Caco-2 (cell line): ENCODE data around the gene PLXNB2. TPM values are rescaled to one million over a fixed set of nuclear protein-coding genes. Genes with fewer than 3 reads are reported as not detected.

ENCODE experiments used
- BruUV-seq: library from RNA; stranded (reverse); fragments of 400-500 nt; replicated peaks from 2 replicates; lab custom pipeline; 2021; lab: Mats Ljungman, UMichigan
- CTCF ChIA-PET: fragments of 300-600 bp; sonication (Branson Sonifier 250); formaldehyde crosslinking; loops from one replicate; lab custom pipeline; 2022; ENCODE audit warnings: antibody characterized with exemption; lab: Charles Lee
- POLR2A ChIA-PET: fragments of 300-600 bp; sonication (Branson Sonifier 250); formaldehyde crosslinking; loops from one replicate; lab custom pipeline; 2022; ENCODE audit warnings: antibody characterized with exemption; lab: Charles Lee
- DNase-seq, 2 experiments: peaks; one replicate each; pipeline versions ENCODE4 v3.0.0 to v3.0.0-alpha.2; 2020 to 2022
- H3K27me3 ChIP-seq: replicated peaks from 2 replicates; pipeline ENCODE4 v1.6.0; 2011; ENCODE audit warnings: low read length; ENCODE audit not compliant: control insufficient read depth, insufficient read depth
- H3K36me3 ChIP-seq: 2 replicates; pipeline ENCODE4 v1.5.1; 2011; ENCODE audit warnings: low read length; ENCODE audit not compliant: control insufficient read depth, insufficient read depth
- H3K4me1 ChIP-seq: fragments of 250-450 bp; sonication (Bioruptor Pico); 2 replicates; pipeline ENCODE4 v1.5.1; 2020; ENCODE audit warnings: mild to moderate bottlenecking
- H3K4me3 ChIP-seq: 2 replicates; pipeline ENCODE4 v1.5.1; 2011; ENCODE audit warnings: low read depth, mild to moderate bottlenecking, control low read depth, low read length
- H3K9me3 ChIP-seq: fragments of 250-450 bp; sonication (Bioruptor Pico); 2 replicates; pipeline ENCODE4 v1.5.1; 2020; ENCODE audit warnings: mild to moderate bottlenecking, moderate library complexity
- H3K27ac Mint-ChIP-seq: one replicate; pipeline ENCODE4 v1.8.0; 2022; ENCODE audit warnings: mixed read lengths; ENCODE audit not compliant: unreplicated experiment
- H3K27me3 Mint-ChIP-seq: one replicate; pipeline ENCODE4 v1.8.0; 2022; ENCODE audit warnings: mixed read lengths; ENCODE audit not compliant: insufficient read depth, unreplicated experiment
- H3K36me3 Mint-ChIP-seq: one replicate; pipeline ENCODE4 v1.8.0; 2022; ENCODE audit warnings: mild to moderate bottlenecking, mixed read lengths; ENCODE audit not compliant: insufficient read depth, unreplicated experiment
- H3K4me1 Mint-ChIP-seq: one replicate; pipeline ENCODE4 v1.8.0; 2022; ENCODE audit warnings: low read depth, mixed read lengths; ENCODE audit not compliant: unreplicated experiment
- H3K4me3 Mint-ChIP-seq: one replicate; pipeline ENCODE4 v1.8.0; 2022; ENCODE audit warnings: mild to moderate bottlenecking, moderate library complexity, mixed read lengths; ENCODE audit not compliant: unreplicated experiment
- H3K9me3 Mint-ChIP-seq: one replicate; pipeline ENCODE4 v1.8.0; 2022; ENCODE audit warnings: mixed read lengths; ENCODE audit not compliant: unreplicated experiment
- intact Hi-C: fragments of 100-400 bp; cut with micrococcal nuclease; formaldehyde crosslinking; loops from one replicate; pipeline ENCODE4 v1.10.0; 2022; ENCODE audit not compliant: unreplicated experiment
- total RNA-seq: library from RNA; stranded (reverse); gene quantifications from 2 replicates; pipeline ENCODE4 v1.2.3, GENCODE V29; 2022
- TF ChIP-seq, protein P1 (sequence below), 2 experiments: fragments of 200-600 bp in 1 of 2; IDR thresholded peaks; 1 replicate in 1 of 2; 2 replicates in 1 of 2; pipeline versions ENCODE4 v1.5.1 to v1.8.0; 2011 to 2022; ENCODE audit warnings: antibody characterized with exemption in 1 of 2, control low read depth in 1 of 2, inconsistent platforms in 1 of 2, low read depth in 1 of 2, low read length in 1 of 2, mild to moderate bottlenecking in 1 of 2, moderate library complexity in 1 of 2; ENCODE audit not compliant: insufficient read depth in 1 of 2, severe bottlenecking in 1 of 2, unreplicated experiment in 1 of 2

Gene PLXNB2
- total RNA-seq, 1 experiment from 2014 or later: 260 TPM

DNA sequence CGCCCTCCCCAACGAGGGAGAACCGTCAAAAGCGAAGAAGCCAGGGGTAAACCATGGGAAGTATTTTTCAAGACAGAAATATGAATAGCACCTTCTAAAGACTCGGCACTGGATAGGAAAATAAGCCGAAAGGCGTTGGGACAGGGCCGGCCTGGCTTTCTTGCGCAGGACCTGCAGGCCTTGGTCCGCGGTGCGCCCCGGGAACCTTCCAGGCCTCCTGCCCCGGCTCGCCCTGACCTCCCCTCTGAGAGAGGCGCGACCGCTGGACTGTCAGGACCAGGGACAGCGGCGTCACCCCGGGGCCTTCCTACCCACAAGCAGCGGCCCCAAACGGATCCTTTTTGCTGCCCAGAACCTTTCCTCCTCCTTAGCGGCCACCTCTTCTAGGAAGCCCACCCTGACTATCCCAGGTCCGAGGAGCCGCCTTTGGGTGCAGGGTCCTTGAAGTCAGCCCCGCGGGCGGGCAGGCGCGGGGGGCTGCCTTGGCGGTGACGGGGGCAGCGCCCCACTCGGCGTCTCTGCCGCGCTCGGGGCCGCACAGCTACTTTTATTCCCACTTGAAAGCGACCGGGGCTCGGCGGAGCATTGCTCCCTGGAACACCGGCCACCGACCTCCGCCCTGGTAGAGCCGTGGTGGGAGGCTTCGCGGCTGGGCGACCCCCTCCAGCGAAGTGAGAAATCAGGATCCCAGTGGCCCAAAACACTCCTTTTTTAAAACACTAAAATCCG is 36.6 kb downstream of the PLXNB2 start:
- no peak overlapping the region for H3K27ac Mint-ChIP-seq
- H3K9me3 Mint-ChIP-seq: no peaks in the 10 kb centered on the region
- Histone ChIP-seq H3K9me3 (no peaks in the 10 kb centered on the region), H3K4me3 (peak overlapping the region; percentile 45), H3K27me3 (no peaks in the 10 kb centered on the region), H3K36me3 (peaks cover 2% of the 10 kb centered on the region), H3K4me1 (peaks cover 16% of the 10 kb centered on the region)
- H3K4me3 Mint-ChIP-seq: peak overlapping the region; percentile 66
- POLR2A ChIA-PET: interaction anchor here (0.5 to 0.6 kb wide), 3 partner anchors 77 to 292 kb away, joined by 5 to 6 read pairs (median 5); partner anchors contain the start of gene SYCE3
- H3K4me1 Mint-ChIP-seq: no peaks in the 10 kb centered on the region
- CTCF ChIA-PET: interaction anchor here (0.6 kb wide), 3 partner anchors 20 to 430 kb away, joined by 3 to 6 read pairs (median 5); partner anchors contain the start of gene HDAC10
- intact Hi-C loops: loop anchor here (5.0 kb wide), 2 partner anchors 56 to 71 kb away; partner anchors contain the start of genes DENND6B and PPP6R2
- TF ChIP-seq, protein P1, sequence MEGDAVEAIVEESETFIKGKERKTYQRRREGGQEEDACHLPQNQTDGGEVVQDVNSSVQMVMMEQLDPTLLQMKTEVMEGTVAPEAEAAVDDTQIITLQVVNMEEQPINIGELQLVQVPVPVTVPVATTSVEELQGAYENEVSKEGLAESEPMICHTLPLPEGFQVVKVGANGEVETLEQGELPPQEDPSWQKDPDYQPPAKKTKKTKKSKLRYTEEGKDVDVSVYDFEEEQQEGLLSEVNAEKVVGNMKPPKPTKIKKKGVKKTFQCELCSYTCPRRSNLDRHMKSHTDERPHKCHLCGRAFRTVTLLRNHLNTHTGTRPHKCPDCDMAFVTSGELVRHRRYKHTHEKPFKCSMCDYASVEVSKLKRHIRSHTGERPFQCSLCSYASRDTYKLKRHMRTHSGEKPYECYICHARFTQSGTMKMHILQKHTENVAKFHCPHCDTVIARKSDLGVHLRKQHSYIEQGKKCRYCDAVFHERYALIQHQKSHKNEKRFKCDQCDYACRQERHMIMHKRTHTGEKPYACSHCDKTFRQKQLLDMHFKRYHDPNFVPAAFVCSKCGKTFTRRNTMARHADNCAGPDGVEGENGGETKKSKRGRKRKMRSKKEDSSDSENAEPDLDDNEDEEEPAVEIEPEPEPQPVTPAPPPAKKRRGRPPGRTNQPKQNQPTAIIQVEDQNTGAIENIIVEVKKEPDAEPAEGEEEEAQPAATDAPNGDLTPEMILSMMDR (IDR thresholded peaks at IDR 0.05; ENCODE audit: insufficient read depth in 1 of 2, low read depth in 1 of 2, low read length in 1 of 2, severe bottlenecking in 1 of 2, unreplicated experiment in 1 of 2): no peak
- peaks cover 34% of the 10 kb centered on the region for H3K36me3 Mint-ChIP-seq
- no TSS peak for BruUV-seq
- no peaks in the 10 kb centered on the region for H3K27me3 Mint-ChIP-seq
- DNase-seq: peak; percentile 79 to 88

DNA sequence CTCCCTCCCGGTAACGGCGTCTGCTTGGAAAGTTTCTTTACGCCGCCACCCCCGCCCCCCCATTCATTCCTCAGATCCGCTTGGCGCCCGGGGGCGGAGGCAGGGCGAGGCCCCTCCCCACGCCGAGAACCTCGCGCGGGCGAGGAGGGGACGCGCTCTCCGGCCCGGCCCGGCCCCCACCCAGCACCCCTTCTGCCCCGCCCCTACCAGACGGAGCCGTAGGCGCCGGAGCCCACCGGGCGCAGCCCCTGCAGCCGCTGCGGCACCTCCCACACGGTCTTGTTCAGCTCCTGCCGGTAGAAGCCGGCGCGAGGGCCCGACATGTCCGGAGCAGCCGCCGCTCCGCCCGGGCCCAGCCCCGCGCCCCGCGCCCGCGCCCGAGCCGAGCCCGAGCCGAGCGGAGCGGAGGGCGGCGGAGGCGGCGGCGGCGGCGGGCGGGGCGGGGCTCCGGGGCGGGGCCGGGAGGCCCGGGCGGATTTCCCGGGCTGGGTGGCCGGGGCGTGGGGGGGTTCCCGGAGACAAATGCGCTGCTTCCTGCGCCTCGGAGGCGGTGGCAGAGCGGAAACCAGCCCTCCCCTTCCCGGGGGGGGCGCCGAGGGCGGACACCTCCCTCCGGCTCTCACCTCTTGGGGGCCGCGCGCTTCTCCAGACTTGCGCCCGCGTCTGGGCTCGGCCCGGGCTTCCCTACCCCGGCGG is 37.3 kb downstream of the PLXNB2 start, which contains the start of gene MAPK11:
TSS of gene MAPK11 (minus strand) at position 411 of the 696 bp plus-strand sequence. CDS start at position 323, 88 bp downstream.
- peak within 1 kb of the TSS; percentile 45 for H3K4me3 ChIP-seq
- no peaks in the 10 kb centered on the region for H3K27me3 ChIP-seq
- no peak for DNase-seq
- TF ChIP-seq, protein P1 (IDR thresholded peaks at IDR 0.05; ENCODE audit: insufficient read depth in 1 of 2, low read depth in 1 of 2, low read length in 1 of 2, severe bottlenecking in 1 of 2, unreplicated experiment in 1 of 2): no peak
- Mint-ChIP-seq H3K9me3 (no peaks in the 10 kb centered on the region), H3K27ac (no peak within 1 kb of the TSS), H3K4me3 (peak within 1 kb of the TSS; percentile 66), H3K27me3 (no peaks in the 10 kb centered on the region), H3K4me1 (no peaks in the 10 kb centered on the region), H3K36me3 (peaks cover 27% of the 10 kb centered on the region)
- intact Hi-C loops: loop anchor here (5.0 kb wide), 2 partner anchors 57 to 72 kb away; partner anchors contain the start of genes DENND6B and PPP6R2
- no TSS peak for BruUV-seq
- ChIA-PET CTCF (interaction anchor here (1.1 kb wide), 1 partner anchor 18 kb away, joined by 3 read pairs; no protein-coding TSS in a partner anchor), POLR2A (no interaction called here)
- peaks cover 16% of the 10 kb centered on the region for H3K4me1 ChIP-seq
- no peaks in the 10 kb centered on the region for H3K9me3 ChIP-seq
- peaks cover 2% of the 10 kb centered on the region; the same call in 1 of the 2 replicates for H3K36me3 ChIP-seq

DNA sequence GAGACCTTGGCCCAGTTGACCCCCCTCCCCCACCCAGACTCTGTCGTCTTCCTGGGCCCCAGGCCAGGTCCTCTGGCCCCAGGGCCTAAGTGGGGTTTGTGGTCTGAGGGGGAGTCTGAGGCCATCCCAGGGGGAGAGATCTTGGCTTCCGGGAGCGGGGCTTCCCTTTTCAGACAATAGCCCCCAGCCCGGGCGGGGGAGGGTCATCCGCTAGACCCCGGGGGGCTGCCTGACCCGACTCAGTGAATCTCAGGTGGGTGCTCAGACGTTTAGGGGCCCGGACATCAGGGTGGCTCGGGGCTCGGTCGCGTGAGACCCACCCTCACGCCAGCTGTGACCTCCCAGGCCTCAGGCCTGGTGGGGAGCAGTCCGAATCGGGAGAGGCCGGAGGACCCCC is 37.9 kb downstream of the PLXNB2 start:
- Mint-ChIP-seq H3K4me1 (no peaks in the 10 kb centered on the region), H3K9me3 (no peaks in the 10 kb centered on the region), H3K27ac (no peak overlapping the region), H3K27me3 (no peaks in the 10 kb centered on the region), H3K4me3 (peak overlapping the region; percentile 54), H3K36me3 (peaks cover 23% of the 10 kb centered on the region)
- ChIA-PET CTCF (interaction anchor here (1.1 kb wide), 1 partner anchor 17 kb away, joined by 3 read pairs; no protein-coding TSS in a partner anchor), POLR2A (no interaction called here)
- Histone ChIP-seq H3K36me3 (no peaks in the 10 kb centered on the region), H3K4me3 (peak overlapping the region; percentile 45), H3K4me1 (peaks cover 16% of the 10 kb centered on the region), H3K27me3 (no peaks in the 10 kb centered on the region), H3K9me3 (no peaks in the 10 kb centered on the region)
- intact Hi-C loops: no loop called here
- DNase-seq: no peak
- BruUV-seq: no TSS peak
- TF ChIP-seq, protein P1 (IDR thresholded peaks at IDR 0.05; ENCODE audit: insufficient read depth in 1 of 2, low read depth in 1 of 2, low read length in 1 of 2, severe bottlenecking in 1 of 2, unreplicated experiment in 1 of 2): no peak
